ENCODE measurements around the gene KLHL21.
A peak's percentile ranks its signal among the peaks of the same experiment; 100 is the strongest.

Gene KLHL21

GRCh38 chr1:6577831-6578525, 24.7 kb downstream of the KLHL21 start:
- peaks cover 8 to 40% (median 32%) of the 10 kb centered on the region in 4 donors for H3K4me1 ChIP-seq
- DNase-seq = no peak
- H3K9me3 ChIP-seq = no peaks in the 10 kb centered on the region
- peaks cover 0 to 3% (median 0%) of the 10 kb centered on the region in 3 donors for H3K36me3 ChIP-seq
- no peak overlapping the region for H3K4me3 ChIP-seq
- H3K27ac ChIP-seq = peak overlapping the region in 1 of 2 donors; percentile 95
- no peak for TF ChIP-seq CTCF (IDR thresholded peaks at IDR 0.05)
- peaks cover 0 to 2% of the 10 kb centered on the region in 2 donors for H3K27me3 ChIP-seq
- intact Hi-C loops (cut with DNase I; ENCODE audit: low total_unique reads) = no loop called here

- Histone ChIP-seq H3K4me3 (no peak overlapping the region), H3K27ac (no peak overlapping the region), H3K9me3 (peaks cover 0 to 6% (median 0%) of the 10 kb centered on the region in 3 donors), H3K4me1 (peaks cover 6 to 11% (median 7%) of the 10 kb centered on the region in 4 donors), H3K27me3 (peaks cover 0 to 2% of the 10 kb centered on the region in 2 donors), H3K36me3 (no peaks in the 10 kb centered on the region)
- no peak for TF ChIP-seq CTCF (IDR thresholded peaks at IDR 0.05)
- no peak for DNase-seq
- intact Hi-C loops (cut with DNase I; ENCODE audit: low total_unique reads) = no loop called here
Observed at GRCh38 chr1:6574818-6575217, 27.9 kb downstream of the KLHL21 start.

GRCh38 chr1:6574025-6574620, 28.5 kb downstream of the KLHL21 start:
- intact Hi-C loops (cut with DNase I; ENCODE audit: low total_unique reads) = no loop called here
- Histone ChIP-seq H3K27ac (no peak overlapping the region), H3K9me3 (peaks cover 0 to 6% (median 0%) of the 10 kb centered on the region in 3 donors), H3K4me1 (peaks cover under 1 to 7% (median 3%) of the 10 kb centered on the region in 4 donors), H3K4me3 (no peak overlapping the region), H3K36me3 (no peaks in the 10 kb centered on the region), H3K27me3 (peaks cover 0 to 2% of the 10 kb centered on the region in 2 donors)
- no peak for TF ChIP-seq CTCF (IDR thresholded peaks at IDR 0.05)
- no peak for DNase-seq

GRCh38 chr1:6572653-6573383, 29.9 kb downstream of the KLHL21 start:
- Histone ChIP-seq H3K4me3 (no peak overlapping the region), H3K4me1 (no peaks in the 10 kb centered on the region), H3K36me3 (no peaks in the 10 kb centered on the region), H3K9me3 (peaks cover 0 to 6% (median 0%) of the 10 kb centered on the region in 3 donors), H3K27ac (no peak overlapping the region), H3K27me3 (peaks cover 0 to 2% of the 10 kb centered on the region in 2 donors)
- intact Hi-C loops (cut with DNase I; ENCODE audit: low total_unique reads) = no loop called here
- DNase-seq = no peak
- TF ChIP-seq CTCF (IDR thresholded peaks at IDR 0.05) = no peak

- peaks cover 0 to 2% of the 10 kb centered on the region in 2 donors for H3K27me3 ChIP-seq
- no peak overlapping the region for H3K4me3 ChIP-seq
- no peak for TF ChIP-seq CTCF (IDR thresholded peaks at IDR 0.05)
- H3K4me1 ChIP-seq = no peaks in the 10 kb centered on the region
- no peak overlapping the region for H3K27ac ChIP-seq
- H3K9me3 ChIP-seq = peaks cover 0 to 6% (median 0%) of the 10 kb centered on the region in 3 donors
- DNase-seq = no peak
- H3K36me3 ChIP-seq = no peaks in the 10 kb centered on the region
- intact Hi-C loops (cut with DNase I; ENCODE audit: low total_unique reads) = no loop called here
Observed at GRCh38 chr1:6570987-6571386, 31.7 kb downstream of the KLHL21 start.
